22Rv1 (cell line): ENCODE data around the gene EVA1B.

ENCODE experiments used
- CTCF ChIP-seq: fragments of 450-650 bp; IDR thresholded peaks from 2 replicates; pipeline ENCODE4 v1.5.1; 2017; ENCODE audit warnings: mild to moderate bottlenecking
- ZFX ChIP-seq: fragments of 450-650 bp; IDR thresholded peaks from 2 replicates; pipeline ENCODE4 v1.6.1; 2017; ENCODE audit warnings: antibody characterized with exemption, borderline replicate concordance

GRCh38 chr1:36297062-36297461 is 26.4 kb downstream of the EVA1B start:
- TF ChIP-seq CTCF (no peak), ZFX (no peak)
